HG02840 (cell line): ENCODE measurements around the gene PEX11G.
"Not testable (repeated sequence)": the region's sequence is repeated elsewhere in the genome, so short reads cannot be mapped to it uniquely, and the experiment has no call there.

Experiments
- ATAC-seq: cut with Tn5 transposase; IDR thresholded peaks from one replicate; pipeline ENCODE4 v1.9.1; 2021; ENCODE audit warnings: mild to moderate bottlenecking, moderate library complexity, moderate number of reproducible peaks; ENCODE audit not compliant: unreplicated experiment, low FRiP score

The PEX11G gene

GRCh38 chr19:7441468-7442146, 47.2 kb downstream of the PEX11G start:
- ATAC-seq = no peak

GRCh38 chr19:7440188-7440975, 48.5 kb downstream of the PEX11G start:
- no peak for ATAC-seq

DNA sequence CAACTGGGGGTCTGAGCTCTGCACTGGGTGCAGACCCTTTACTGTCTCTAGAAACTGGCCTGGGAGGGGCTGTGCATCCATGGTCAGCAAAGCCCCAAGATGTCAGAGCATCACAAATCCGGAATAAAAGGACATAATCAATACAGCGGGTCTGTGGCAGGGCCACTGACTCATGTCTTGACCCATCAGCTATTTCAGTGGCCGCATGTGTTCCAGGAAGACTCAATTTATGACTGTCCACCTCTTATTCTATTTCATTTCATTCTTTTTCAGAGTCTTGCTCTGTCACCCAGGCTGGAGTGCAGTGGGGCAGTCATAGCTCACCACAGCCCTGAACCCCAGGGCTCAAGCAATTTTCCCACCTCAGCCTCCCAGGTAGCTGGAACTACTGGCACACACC, 53.2 kb downstream of the PEX11G start:
- no peak for ATAC-seq

DNA sequence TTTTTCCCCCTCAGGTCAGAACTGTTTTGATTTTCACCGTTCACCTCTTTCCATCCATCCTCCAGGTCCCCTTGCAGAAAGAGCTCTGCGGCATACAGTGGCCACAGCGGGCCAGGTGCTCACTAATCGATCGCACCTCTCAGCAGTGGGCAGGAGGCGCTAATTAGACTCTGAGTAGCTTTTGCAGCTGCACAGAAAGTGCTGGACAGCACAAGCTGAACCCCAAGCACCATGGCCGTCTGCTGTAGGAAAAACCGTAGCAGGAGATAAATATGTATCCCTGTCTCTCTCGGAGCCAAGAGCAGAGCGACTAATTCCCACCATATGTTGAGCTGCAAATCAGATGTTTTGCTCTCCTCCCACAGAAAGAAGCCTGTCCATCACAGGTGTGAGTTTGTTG, 54.4 kb downstream of the PEX11G start:
- ATAC-seq = no peak

DNA sequence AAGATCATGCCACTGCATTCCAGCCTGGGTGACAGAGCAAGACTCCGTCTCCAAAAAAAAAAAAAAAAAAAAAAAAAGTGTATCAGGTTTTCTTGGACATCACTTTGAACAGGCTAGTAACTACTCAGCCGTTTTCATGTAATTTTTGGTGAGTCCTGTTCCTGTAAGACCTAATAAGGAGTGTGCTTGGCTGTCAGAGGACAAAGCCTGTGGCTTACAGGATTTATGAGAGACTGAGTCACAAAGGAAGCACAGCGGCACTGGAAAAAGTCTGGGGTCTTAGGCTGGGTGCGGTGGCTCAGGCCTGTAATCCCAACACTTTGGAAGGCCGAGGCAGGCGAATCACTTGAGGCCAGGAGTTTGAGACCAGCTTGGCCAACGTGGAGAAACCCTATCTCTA, 55.4 kb downstream of the PEX11G start:
- ATAC-seq = not testable (repeated sequence)

GRCh38 chr19:7429638-7430282, 59.1 kb downstream of the PEX11G start:
- ATAC-seq = no peak

- no peak for ATAC-seq
Measured at GRCh38 chr19:7428651-7429113, 60.2 kb downstream of the PEX11G start.

GRCh38 chr19:7427944-7428343, 60.9 kb downstream of the PEX11G start:
- no peak for ATAC-seq

DNA sequence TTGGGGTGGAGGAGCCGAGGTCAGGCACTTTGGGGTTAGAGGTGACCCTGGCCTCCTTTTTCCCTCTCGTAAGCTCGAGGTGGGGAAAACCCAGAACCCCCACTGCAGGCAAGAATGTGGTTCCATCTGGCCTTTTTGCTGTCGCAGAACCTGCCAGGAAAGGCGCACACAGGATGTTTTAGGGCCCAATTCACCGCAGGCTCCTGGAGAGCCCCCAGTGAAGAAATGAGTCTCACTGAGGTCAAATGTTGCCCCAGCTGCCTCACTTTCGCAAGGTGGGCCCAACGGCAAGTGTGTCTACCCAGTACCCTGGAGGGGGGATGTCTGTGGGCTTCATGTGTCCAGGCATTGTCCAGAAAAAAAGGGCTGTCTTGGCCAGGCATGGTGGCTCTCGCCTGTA, 61.8 kb downstream of the PEX11G start:
- no peak for ATAC-seq
